Breast epithelium (tissue), 3 donors: ENCODE measurements around the gene BRAT1.

Experiments used
- POLR2A ChIP-seq: fragments of 450-650 bp; IDR thresholded peaks from one replicate; pipeline ENCODE4 v1.6.1; 2016; ENCODE audit warnings: antibody characterized with exemption, mild to moderate bottlenecking, moderate library complexity
- POLR2AphosphoS5 ChIP-seq, 3 donors: sonication (generic); formaldehyde crosslinking; IDR thresholded peaks; one replicate each; pipeline ENCODE4 v1.6.1; 2017; ENCODE audit warnings: antibody characterized with exemption in 3 of 3
- TF ChIP-seq, protein P1 (sequence below), 3 donors: fragments of 450-650 bp; IDR thresholded peaks; one replicate each; pipeline ENCODE4 v1.5.1; 2016 to 2017; ENCODE audit warnings: antibody characterized with exemption in 3 of 3, mild to moderate bottlenecking in 3 of 3, moderate library complexity in 3 of 3

GRCh38 chr7:2542916-2543871, 12.1 kb downstream of the BRAT1 start:
- TF ChIP-seq POLR2A (no peak), POLR2AphosphoS5 (IDR thresholded peaks at IDR 0.05) (no peak)
- TF ChIP-seq, protein P1, sequence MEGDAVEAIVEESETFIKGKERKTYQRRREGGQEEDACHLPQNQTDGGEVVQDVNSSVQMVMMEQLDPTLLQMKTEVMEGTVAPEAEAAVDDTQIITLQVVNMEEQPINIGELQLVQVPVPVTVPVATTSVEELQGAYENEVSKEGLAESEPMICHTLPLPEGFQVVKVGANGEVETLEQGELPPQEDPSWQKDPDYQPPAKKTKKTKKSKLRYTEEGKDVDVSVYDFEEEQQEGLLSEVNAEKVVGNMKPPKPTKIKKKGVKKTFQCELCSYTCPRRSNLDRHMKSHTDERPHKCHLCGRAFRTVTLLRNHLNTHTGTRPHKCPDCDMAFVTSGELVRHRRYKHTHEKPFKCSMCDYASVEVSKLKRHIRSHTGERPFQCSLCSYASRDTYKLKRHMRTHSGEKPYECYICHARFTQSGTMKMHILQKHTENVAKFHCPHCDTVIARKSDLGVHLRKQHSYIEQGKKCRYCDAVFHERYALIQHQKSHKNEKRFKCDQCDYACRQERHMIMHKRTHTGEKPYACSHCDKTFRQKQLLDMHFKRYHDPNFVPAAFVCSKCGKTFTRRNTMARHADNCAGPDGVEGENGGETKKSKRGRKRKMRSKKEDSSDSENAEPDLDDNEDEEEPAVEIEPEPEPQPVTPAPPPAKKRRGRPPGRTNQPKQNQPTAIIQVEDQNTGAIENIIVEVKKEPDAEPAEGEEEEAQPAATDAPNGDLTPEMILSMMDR (IDR thresholded peaks at IDR 0.05), result no peak
